ENCODE measurements around the gene HTRA1.

Gene HTRA1

GRCh38 chr10:122495406-122496340, 34.3 kb downstream of the HTRA1 start:
- no peak for DNase-seq (ENCODE audit: low read depth)

GRCh38 chr10:122497241-122497640, 35.9 kb downstream of the HTRA1 start:
- no peak for DNase-seq (ENCODE audit: low read depth)

GRCh38 chr10:122498521-122498920, 37.2 kb downstream of the HTRA1 start:
- no peak for DNase-seq (ENCODE audit: low read depth)

GRCh38 chr10:122499012-122499411, 37.7 kb downstream of the HTRA1 start:
- no peak for DNase-seq (ENCODE audit: low read depth)

GRCh38 chr10:122499491-122499941, 38.2 kb downstream of the HTRA1 start:
- no peak for DNase-seq (ENCODE audit: low read depth)

- no peak for DNase-seq (ENCODE audit: low read depth)
Observed at GRCh38 chr10:122500194-122500593, 38.8 kb downstream of the HTRA1 start.

GRCh38 chr10:122500726-122501125, 39.4 kb downstream of the HTRA1 start:
- no peak for DNase-seq (ENCODE audit: low read depth)

- no peak for DNase-seq (ENCODE audit: low read depth)
Observed at GRCh38 chr10:122503012-122503411, 41.7 kb downstream of the HTRA1 start.

- DNase-seq (ENCODE audit: low read depth): no peak
Observed at GRCh38 chr10:122503886-122504609, 42.7 kb downstream of the HTRA1 start.

GRCh38 chr10:122504610-122504950, 43.2 kb downstream of the HTRA1 start:
- peak; percentile 24 for DNase-seq (ENCODE audit: low read depth)

GRCh38 chr10:122505011-122505410, 43.7 kb downstream of the HTRA1 start:
- DNase-seq (ENCODE audit: low read depth): no peak

- DNase-seq (ENCODE audit: low read depth): no peak
Observed at GRCh38 chr10:122505885-122506645, 44.7 kb downstream of the HTRA1 start.

GRCh38 chr10:122507616-122508015, 46.3 kb downstream of the HTRA1 start:
- DNase-seq (ENCODE audit: low read depth): no peak

- no peak for DNase-seq (ENCODE audit: low read depth)
Observed at GRCh38 chr10:122508021-122508420, 46.7 kb downstream of the HTRA1 start.

GRCh38 chr10:122509323-122509722, 48.0 kb downstream of the HTRA1 start:
- no peak for DNase-seq (ENCODE audit: low read depth)

GRCh38 chr10:122510326-122510725, 49.0 kb downstream of the HTRA1 start:
- DNase-seq (ENCODE audit: low read depth): no peak

GRCh38 chr10:122510736-122511135, 49.4 kb downstream of the HTRA1 start:
- no peak for DNase-seq (ENCODE audit: low read depth)

- DNase-seq (ENCODE audit: low read depth): no peak
Observed at GRCh38 chr10:122513053-122513452, 51.7 kb downstream of the HTRA1 start.

GRCh38 chr10:122514045-122514840, 52.9 kb downstream of the HTRA1 start:
- no peak for DNase-seq (ENCODE audit: low read depth)

GRCh38 chr10:122515022-122515424, 53.7 kb downstream of the HTRA1 start:
- DNase-seq (ENCODE audit: low read depth): no peak

GRCh38 chr10:122515588-122516231, 54.4 kb downstream of the HTRA1 start:
- DNase-seq (ENCODE audit: low read depth): no peak

Measured in HS-27A (cell line).